Activated naive CD4-positive, alpha-beta T cell treated with anti-CD3 and anti-CD28 coated beads, Interleukin-2, amount 50 U/mL, for 72 hours (primary cell): ENCODE data around the gene TRMT61A. TPM values are rescaled to one million over a fixed set of nuclear protein-coding genes. Genes with fewer than 3 reads are reported as not detected.

Experiments
- ATAC-seq, 2 donors: fragments of 150-1000 bp; cut with Tn5 transposase; 2 replicates each; pipeline ENCODE4 v1.10.0; 2021; ENCODE audit warnings: mild to moderate bottlenecking in 2 of 2, moderate library complexity in 2 of 2
- DNase-seq, 2 donors: peaks; one replicate each; pipeline ENCODE4 v3.0.0; 2021 to 2022; ENCODE audit warnings: low spot score in 2 of 2
- H3K27ac Mint-ChIP-seq, 2 donors: one replicate each; pipeline ENCODE4 v1.8.0; 2022; ENCODE audit warnings: mild to moderate bottlenecking in 2 of 2, mixed read lengths in 2 of 2
- H3K36me3 Mint-ChIP-seq, 2 donors: one replicate each; pipeline ENCODE4 v1.8.0; 2022; ENCODE audit warnings: mixed read lengths in 2 of 2
- H3K9me3 Mint-ChIP-seq, 2 donors: one replicate each; pipeline ENCODE4 v1.8.0; 2022; ENCODE audit warnings: mixed read lengths in 2 of 2
- total RNA-seq, 2 donors: library from RNA; stranded (reverse); gene quantifications; one replicate each; pipeline ENCODE4 v1.2.3, GENCODE V29; 2022

The TRMT61A gene
- total RNA-seq, 2 donors from 2014 or later: 5.6 to 9.2 TPM

- no peak for ATAC-seq
- Mint-ChIP-seq H3K9me3 (no peaks in the 10 kb centered on the region), H3K27ac (no peak overlapping the region), H3K36me3 (no peaks in the 10 kb centered on the region)
- no peak for DNase-seq
Measured at GRCh38 chr14:103547455-103547940, 18.5 kb downstream of the TRMT61A start.

DNA sequence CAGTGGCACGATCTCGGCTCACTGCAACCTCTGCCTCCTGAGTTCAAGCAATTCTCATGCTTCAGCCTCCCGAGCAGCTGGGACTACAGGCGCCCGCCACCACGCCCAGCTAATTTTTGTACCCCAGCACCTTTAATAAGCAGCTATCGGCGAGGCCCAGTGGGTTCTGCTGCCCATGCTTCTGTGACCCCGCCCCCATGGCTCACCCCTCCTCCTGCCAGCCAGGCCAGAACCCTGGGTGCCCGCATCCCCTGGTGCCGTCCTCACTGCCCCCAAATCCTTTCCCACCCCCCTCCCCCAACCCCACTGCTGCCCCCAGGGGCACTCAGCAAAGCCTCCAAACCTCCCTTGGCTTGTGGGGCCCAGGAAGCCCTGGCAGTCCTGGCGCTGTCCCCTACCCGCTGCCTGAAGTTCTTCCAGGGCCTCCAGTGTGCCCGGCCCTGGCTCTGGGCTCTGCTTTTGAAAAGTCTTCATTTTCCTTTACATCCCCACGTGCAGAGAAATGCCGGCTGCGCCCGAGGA is 19.0 kb downstream of the TRMT61A start:
- ATAC-seq (no peak), DNase-seq (no peak)
- Mint-ChIP-seq H3K9me3 (no peaks in the 10 kb centered on the region), H3K27ac (peak overlapping the region in 1 of 2 donors; percentile 29), H3K36me3 (no peaks in the 10 kb centered on the region)

GRCh38 chr14:103548463-103549351 is 19.7 kb downstream of the TRMT61A start:
- H3K27ac Mint-ChIP-seq: peak overlapping the region in 1 of 2 donors; percentile 29
- H3K36me3 Mint-ChIP-seq: no peaks in the 10 kb centered on the region
- no peak for ATAC-seq
- no peak for DNase-seq
- H3K9me3 Mint-ChIP-seq: no peaks in the 10 kb centered on the region

- no peak for DNase-seq
- H3K9me3 Mint-ChIP-seq: no peaks in the 10 kb centered on the region
- H3K27ac Mint-ChIP-seq: peak overlapping the region in 1 of 2 donors; percentile 62
- ATAC-seq: no peak
- H3K36me3 Mint-ChIP-seq: no peaks in the 10 kb centered on the region
Measured at GRCh38 chr14:103549361-103550311, 20.6 kb downstream of the TRMT61A start.

DNA sequence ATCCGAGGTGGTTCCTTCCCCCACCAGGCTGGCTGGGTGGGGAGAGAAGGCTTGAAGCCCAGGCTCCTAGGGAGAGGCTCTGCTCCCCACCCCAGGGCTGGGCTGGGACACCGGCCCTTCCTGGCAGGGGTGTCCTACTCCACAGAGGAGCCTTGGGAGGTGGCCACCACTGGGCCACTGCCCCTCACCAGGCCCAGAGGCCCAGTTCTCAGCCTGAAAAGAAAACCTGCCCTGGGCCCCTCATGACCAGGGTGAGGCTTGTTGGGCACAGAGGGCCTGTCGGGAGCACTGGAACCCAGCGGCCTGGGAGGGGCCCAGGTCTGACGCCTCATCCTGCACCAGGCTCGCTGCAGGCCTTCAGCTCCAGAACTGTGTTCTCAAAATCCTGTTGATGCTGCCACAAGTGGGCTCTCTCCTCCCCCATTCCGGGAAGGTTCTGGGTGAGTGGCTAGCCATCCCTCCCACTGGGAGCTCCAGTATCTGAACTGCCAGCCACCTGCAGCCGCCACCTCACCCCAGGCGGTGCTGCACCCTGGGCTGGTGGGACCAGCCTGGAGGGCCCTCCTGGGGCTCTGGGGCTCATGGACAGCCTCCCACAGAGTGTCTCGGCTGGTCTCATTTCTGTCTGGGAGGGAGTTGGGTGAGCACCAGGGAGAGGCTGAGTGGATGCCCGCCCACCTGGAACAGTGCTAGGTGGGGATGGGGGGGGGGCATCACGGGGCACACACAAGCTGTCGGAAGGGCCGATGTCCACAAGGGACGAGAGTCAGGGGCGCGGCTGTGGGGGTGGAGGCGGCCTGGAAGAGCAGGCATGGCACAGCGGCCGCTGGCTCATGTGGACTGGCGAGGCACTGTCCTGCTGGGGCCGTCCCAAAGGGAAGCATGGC is 21.7 kb downstream of the TRMT61A start:
- no peak for ATAC-seq
- no peak for DNase-seq
- peak overlapping the region in 1 of 2 donors; percentile 62 for H3K27ac Mint-ChIP-seq
- H3K36me3 Mint-ChIP-seq: no peaks in the 10 kb centered on the region
- no peaks in the 10 kb centered on the region for H3K9me3 Mint-ChIP-seq

- Mint-ChIP-seq H3K27ac (peak overlapping the region in 1 of 2 donors; percentile 82), H3K9me3 (no peaks in the 10 kb centered on the region), H3K36me3 (no peaks in the 10 kb centered on the region)
- no peak for ATAC-seq
- DNase-seq: no peak
Measured at GRCh38 chr14:103551338-103551762, 22.4 kb downstream of the TRMT61A start.

DNA sequence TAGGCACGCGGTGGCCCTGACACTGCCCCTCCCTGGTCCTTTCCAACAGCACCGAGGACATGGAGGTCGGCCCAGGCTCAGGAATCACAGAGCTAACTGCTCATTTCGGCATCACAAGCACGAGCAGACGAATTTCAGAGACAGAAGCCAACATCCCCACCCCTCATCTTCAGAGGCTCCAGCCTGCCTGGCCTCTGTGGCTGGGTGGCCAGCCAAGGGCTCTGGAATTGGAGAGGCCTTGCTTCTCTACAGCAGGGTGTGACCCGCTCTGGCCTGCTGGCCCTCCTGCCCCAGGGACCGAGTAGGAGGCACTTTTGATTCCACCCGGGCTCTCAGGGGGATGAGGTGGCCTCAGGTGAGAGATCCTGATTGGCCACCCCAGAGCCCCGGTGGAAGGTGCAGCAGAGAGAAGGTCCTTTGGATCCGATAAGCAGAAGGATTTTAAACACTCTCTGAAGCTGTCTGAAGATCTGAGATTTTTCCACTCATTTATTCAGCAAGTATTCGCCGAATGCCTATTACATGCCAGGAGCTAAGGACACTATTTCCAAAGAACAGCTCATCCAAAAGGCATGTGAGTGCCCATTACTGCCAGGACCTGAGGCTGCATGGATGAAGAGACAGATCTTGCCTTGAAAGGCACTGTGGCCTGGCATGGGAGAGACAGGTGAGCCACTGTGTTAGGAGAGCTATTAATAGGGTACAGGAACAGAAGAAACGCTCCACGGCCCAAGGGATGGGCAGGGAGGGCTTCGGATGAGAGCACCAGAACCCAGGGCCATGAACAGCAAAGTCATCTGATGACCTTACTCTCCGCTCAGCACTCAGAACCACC is 23.2 kb downstream of the TRMT61A start:
- peak overlapping the region in 1 of 2 donors; percentile 82 for H3K27ac Mint-ChIP-seq
- H3K36me3 Mint-ChIP-seq: no peaks in the 10 kb centered on the region
- H3K9me3 Mint-ChIP-seq: no peaks in the 10 kb centered on the region

GRCh38 chr14:103552846-103553210 is 23.8 kb downstream of the TRMT61A start:
- DNase-seq: no peak
- no peaks in the 10 kb centered on the region for H3K36me3 Mint-ChIP-seq
- H3K27ac Mint-ChIP-seq: peak overlapping the region in 1 of 2 donors; percentile 26
- no peak for ATAC-seq
- H3K9me3 Mint-ChIP-seq: no peaks in the 10 kb centered on the region

More for the DNA sequence above, 23.2 kb downstream of the TRMT61A start:
- DNase-seq (no peak), ATAC-seq (no peak)

GRCh38 chr14:103555559-103556337 is 26.8 kb downstream of the TRMT61A start:
- H3K27ac Mint-ChIP-seq: peak overlapping the region in 1 of 2 donors; percentile 22
- no peak for DNase-seq
- peaks cover 8 to 14% of the 10 kb centered on the region in 2 donors for H3K36me3 Mint-ChIP-seq
- no peaks in the 10 kb centered on the region for H3K9me3 Mint-ChIP-seq
- ATAC-seq: no peak

- H3K36me3 Mint-ChIP-seq: peaks cover 18 to 24% of the 10 kb centered on the region in 2 donors
- ATAC-seq (no peak), DNase-seq (no peak)
- H3K27ac Mint-ChIP-seq: peak overlapping the region in 1 of 2 donors; percentile 88
- H3K9me3 Mint-ChIP-seq: no peaks in the 10 kb centered on the region
Measured at GRCh38 chr14:103556946-103557758, 28.2 kb downstream of the TRMT61A start.

DNA sequence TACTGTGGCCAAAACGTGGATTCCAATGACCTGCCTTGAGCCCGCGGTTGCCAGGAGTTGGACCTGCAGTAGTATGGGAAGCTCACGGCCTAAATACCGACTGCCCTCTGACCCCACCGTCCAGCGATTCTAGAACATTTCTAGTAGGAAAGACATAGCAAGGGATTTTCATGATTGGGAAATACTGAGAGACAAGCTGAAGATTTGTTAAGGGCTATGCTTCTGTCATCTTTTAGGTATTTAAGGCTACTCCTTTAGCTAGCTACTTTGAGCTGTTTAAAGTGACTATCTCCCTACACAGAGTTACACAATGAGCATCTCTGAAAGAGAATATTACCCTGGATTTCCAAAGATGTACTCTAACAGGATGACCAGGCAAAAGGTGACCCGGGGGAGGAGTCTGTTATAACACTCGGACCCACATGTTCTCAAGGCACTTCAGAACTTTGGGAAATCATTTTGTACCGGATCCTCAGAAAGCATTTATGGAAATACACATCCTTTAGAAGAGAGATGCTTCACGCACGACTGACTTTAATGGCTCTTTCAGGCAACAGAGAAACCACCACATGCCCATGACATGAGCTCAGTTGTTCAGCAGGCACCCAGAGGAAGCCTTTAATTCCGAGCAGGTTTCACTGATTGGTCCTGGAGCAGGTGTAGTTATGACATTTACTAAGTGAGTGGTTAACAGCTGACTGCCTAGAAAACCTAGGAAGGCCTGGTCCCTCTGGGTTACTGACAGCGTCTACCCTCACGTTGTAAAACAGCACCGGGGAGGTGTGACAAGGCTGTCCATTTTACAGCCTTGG is 29.3 kb downstream of the TRMT61A start:
- H3K9me3 Mint-ChIP-seq: no peaks in the 10 kb centered on the region
- peaks cover 22 to 26% of the 10 kb centered on the region in 2 donors for H3K36me3 Mint-ChIP-seq
- no peak for ATAC-seq
- DNase-seq: no peak
- peak overlapping the region in 1 of 2 donors; percentile 65 for H3K27ac Mint-ChIP-seq

- ATAC-seq: no peak
- no peaks in the 10 kb centered on the region for H3K9me3 Mint-ChIP-seq
- DNase-seq: no peak
- H3K27ac Mint-ChIP-seq: peak overlapping the region; percentile 60 to 90
- peaks cover 26 to 29% of the 10 kb centered on the region in 2 donors for H3K36me3 Mint-ChIP-seq
Measured at GRCh38 chr14:103559766-103560165, 30.8 kb downstream of the TRMT61A start.

- DNase-seq (no peak), ATAC-seq (no peak)
- peak overlapping the region; percentile 90 to 98 for H3K27ac Mint-ChIP-seq
- H3K36me3 Mint-ChIP-seq: peaks cover 26 to 29% of the 10 kb centered on the region in 2 donors
- no peaks in the 10 kb centered on the region for H3K9me3 Mint-ChIP-seq
Measured at GRCh38 chr14:103560691-103561090, 31.7 kb downstream of the TRMT61A start.
